GM18867 (cell line): ENCODE results near the gene TMEM190.
"Not testable (repeated sequence)": the region's sequence is repeated elsewhere in the genome, so short reads cannot be mapped to it uniquely, and the experiment has no call there.

Experiments used
- ATAC-seq: cut with Tn5 transposase; IDR thresholded peaks from one replicate; pipeline ENCODE4 v1.9.1; 2021; ENCODE audit warnings: mild to moderate bottlenecking, moderate library complexity; ENCODE audit not compliant: unreplicated experiment

TMEM190 gene

DNA sequence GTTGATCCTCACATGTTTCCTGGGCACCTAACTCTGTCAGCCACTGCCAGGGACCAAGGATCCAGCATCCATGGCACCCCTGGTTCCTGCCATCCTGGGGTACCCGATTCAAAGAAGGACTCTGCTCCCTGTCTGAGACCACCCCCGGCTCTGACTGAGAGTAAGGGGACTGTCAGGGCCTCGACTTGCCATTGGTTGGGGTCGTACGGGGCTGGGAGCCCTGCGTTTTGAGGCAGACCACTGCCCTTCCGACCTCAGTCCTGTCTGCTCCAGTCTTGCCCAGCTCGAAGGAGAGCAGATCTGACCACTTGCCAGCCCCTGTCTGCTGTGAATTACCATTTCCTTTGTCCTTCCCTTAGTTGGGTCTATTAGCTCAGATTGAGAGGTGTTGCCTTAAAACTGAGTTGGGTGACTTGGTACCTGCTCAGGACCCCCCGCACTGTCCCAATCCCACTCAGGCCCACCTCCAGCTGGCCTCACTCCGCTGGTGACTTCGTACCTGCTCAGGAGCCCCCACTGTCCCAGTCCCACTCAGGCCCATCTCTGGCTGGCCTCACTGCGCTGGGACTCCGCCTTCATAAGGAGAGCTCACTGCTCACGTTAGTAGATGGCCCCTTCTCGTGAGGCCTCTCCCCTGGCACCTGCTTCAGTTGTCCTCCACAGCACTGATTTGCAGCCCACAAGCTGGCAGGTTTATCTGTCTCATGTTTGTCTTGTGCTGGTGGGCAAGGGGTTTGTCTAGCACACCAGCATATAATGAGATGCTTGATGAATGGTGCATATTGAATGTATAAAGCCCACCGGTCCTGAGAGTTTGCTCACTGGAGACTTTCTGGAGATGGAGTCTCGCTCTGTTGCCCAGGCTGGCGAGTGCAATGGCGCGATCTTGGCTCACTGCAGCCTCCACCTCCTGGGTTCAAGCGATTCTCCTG, 13.0 kb downstream of the TMEM190 start:
- ATAC-seq, result no peak

- no peak for ATAC-seq
Measured at GRCh38 chr19:55390461-55390880, 13.8 kb downstream of the TMEM190 start.

DNA sequence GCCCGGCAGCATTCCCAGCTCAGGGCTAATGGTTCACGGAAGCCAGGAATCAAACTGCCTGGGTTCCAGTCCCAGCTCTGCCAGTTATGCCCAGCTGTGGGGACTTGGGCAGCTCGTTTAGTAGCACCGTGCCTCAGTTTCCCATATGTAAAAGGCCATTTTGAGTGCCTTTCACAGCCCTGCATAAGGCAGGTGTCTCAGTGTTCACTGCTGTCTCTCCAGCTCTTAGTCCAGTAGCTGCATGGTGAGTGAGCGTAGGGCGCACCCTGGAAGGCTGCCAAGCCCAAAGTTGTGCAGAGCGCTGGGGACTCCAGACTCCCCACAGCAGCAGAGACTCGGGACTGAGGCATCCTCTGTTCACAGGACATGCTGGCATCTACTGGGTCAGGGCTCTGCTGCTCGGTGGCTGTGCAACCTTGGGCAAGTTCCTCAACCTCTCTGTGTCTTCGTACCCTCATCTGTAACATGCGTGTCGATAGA, 14.6 kb downstream of the TMEM190 start:
- no peak for ATAC-seq

- ATAC-seq, result no peak
Measured at GRCh38 chr19:55391702-55392615, 15.3 kb downstream of the TMEM190 start.

- ATAC-seq, result no peak
Measured at GRCh38 chr19:55392820-55393761, 16.5 kb downstream of the TMEM190 start.

DNA sequence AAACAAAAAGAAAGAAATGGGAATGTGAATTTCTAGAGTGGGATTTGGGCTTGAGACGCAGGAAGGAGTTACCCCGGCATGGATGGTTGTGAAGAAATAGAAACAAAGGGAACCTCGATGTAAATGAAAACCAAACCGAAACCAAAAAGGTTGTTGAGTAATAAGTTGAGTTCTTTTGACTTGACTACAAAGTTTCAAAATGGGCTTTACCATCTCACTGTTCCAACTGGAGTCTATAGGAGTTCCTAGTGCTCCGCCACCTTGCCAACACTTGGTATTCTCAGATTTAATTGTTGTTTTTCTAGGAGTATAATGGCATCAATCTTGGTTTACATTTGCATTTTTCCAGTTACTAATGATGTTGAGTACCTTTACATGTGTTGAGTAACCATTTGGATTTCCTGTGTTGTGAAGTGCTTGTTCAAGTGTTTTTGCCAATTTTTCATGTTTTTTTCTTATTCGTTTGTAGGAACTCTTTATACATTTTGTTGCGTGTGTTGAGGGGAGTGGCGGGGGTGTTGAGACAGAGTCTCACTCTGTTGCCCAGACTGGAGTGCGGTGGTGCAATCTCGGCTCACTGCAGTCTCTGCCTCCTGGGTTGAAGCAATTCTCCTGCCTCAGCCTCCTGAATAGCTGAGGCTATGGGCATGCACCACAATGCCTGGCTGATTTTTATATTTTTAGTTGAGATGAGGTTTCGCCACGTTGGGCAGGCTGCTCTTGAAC, 21.7 kb downstream of the TMEM190 start:
- ATAC-seq, result no peak

DNA sequence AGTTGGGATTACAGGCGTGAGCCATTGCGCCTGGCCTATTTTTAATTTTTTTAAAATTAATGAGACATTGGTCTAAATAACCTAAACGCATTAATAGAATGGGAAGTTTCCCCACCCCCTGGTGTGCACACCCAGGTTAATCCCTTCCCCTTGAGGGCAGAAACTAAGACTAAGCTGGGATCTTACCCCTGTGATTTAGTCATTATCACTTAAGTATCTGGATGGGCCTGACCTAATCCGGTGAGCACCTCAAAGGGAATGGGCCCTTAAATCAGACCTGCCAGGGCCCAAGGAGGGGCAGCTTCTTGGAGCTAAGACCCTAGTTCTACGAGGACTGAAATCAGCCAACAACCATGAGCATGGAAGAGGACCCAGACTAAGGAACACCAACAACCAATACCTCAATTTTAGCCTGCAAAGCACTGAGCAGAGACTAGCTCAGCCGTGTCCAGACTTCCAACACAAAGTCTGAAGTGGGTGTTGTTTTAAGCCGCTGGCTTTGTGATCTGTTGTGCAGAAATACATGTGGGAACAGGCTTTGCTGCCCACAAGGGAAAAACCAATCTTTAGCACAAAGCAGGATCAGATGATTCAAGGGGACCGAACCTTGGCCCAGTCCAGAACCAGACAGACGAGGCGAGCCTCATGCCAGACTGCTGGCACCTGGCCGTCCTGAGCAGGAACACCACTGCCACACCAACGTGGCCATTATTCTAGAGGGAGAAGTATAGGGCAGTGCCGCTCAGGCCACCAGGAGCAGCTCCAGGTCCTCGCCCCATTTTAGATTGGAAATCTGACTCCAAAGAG, 23.9 kb downstream of the TMEM190 start:
- no peak for ATAC-seq

GRCh38 chr19:55401390-55401789, 24.8 kb downstream of the TMEM190 start:
- not testable (repeated sequence) for ATAC-seq

DNA sequence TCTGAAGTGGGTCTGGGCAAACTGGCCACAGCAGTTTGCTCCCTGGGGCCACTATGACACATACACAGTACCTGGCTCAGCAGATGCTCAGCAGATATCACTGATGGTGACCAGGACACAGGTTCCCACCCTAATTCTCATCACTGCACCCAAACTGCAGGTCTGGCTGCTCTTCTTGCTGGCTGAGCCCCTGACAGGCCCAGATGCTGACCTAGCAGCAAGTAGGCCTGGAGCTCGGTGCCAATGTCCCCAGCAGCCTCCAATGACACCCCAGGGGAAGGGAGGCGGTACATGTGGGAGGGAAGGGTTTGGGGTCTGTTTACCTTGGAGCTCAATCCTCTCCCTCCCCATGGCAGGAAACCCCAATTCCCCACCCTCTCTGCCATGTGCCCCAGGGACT, 25.9 kb downstream of the TMEM190 start:
- ATAC-seq, result no peak

DNA sequence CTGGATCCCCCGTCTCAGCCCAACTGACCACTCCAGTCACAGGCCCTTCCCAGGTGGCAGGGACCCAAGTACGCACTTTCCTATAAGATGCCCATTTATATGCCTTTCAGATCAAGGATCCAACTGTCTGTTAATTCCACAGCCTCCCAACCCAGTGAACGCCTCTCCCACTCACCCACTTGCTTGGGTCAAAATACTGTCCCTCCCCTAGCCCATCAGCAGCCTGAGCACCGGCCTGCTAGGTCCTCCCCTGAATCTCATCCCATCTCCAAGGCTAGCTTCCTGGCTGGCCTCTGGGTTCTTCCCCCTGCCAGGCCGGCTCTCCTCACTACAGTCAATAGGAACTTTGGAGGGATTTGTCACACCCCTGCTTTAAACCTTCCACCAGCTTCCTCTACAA, 29.0 kb downstream of the TMEM190 start:
- ATAC-seq, result no peak

DNA sequence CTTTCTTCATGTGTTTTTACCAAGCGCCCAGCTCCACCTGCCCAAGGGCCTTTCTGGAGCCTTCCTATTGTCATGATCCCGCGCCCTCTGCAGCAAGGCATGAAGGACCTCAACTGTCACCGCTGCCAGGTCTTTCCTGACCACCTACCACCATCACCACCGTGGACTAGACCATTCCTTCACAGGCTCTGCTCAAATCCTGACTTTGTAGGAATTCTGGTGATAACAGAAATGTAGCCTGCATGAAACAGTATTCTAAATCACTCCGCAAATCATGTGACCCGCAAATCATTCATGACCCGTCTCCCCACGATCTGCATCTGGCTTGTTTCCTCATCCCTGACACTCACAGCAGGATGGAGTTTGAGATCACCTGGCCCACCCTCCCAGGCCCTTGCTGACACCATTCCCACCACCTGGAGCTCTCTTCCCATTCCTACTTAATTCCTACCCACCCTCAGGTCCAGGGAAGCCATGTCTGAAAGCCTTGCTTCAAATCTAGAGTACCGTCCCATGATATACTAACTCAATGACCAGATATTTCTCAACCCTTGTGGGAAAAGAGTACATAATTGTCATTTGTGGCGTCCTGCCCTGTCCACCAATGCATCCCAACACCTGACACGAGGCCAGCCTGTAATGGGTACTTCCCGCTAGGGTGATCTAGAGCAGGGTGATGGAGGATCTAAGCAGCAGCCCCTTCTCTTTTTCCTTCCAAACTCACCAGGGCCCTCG, 29.6 kb downstream of the TMEM190 start:
- ATAC-seq, result no peak

- ATAC-seq, result no peak
Measured at GRCh38 chr19:55406826-55407549, 30.4 kb downstream of the TMEM190 start.

DNA sequence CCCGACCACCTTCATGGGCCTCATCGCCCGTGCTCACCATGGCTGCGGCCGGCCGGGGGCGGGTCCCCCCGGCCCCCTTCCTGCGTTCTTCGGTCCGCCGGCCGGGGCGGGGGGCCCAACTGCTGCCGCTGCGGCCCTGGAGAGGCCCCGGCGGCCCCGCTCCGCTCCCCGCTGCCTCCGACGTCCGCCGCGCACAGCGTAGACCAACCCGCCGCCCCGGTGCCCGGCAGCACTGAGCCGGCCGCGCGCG, 30.8 kb downstream of the TMEM190 start, which contains the start of gene UBE2S:
UBE2S (minus strand) TSS at position 239 of the 250 bp plus-strand sequence; CDS start at position 40, 199 bp downstream.
- ATAC-seq, result not testable (repeated sequence)

GRCh38 chr19:55407800-55408532, 31.3 kb downstream of the TMEM190 start:
- peak; percentile 77 for ATAC-seq

DNA sequence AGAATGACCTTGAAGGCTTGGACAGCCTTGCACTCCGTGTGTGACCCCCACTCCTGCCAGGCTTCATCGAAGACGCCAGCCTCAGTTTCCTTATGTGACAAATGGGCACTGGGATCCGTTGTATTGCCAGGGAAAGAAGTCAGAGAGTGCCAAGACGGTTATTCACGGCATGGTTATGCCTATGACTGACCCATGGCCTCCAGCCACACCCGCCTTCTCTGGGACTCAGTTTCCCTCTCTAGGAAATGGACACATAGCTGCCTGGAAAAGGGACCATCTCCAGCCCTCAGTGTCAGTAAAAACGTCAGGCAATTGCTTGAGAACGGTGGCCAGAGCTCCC, 31.9 kb downstream of the TMEM190 start:
- ATAC-seq, result no peak

DNA sequence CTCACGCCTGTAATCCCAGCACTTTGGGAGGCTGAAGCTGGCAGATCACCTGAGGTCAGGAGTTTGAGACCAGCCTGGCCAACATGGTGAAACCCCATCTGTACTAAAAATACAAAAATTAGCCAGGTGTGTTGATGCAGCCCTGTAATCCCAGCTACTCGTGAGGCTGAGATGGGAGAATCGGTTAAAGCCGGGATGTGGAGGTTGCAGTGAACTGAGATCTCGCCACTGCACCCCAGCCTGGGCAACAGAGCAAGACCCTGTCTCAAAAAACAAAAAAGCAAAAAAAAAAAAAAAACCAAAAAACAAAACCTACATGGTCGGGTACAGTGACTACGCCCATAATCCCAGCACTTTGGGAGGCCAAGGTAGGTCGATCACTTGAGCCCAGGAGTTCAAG, 32.6 kb downstream of the TMEM190 start:
- not testable (repeated sequence) for ATAC-seq

- no peak for ATAC-seq
Measured at GRCh38 chr19:55410168-55410567, 33.5 kb downstream of the TMEM190 start.
